Dedifferentiated amniotic fluid mesenchymal stem cell (primary cell): Measurements from ENCODE around the gene SLC29A4.
"Not testable (repeated sequence)": the region's sequence is repeated elsewhere in the genome, so short reads cannot be mapped to it uniquely, and the experiment has no call there.

Experiments used
- DNase-seq: peaks from one replicate; pipeline ENCODE4 v3.0.0-alpha.2; 2016; ENCODE audit errors: extremely low spot score

Gene SLC29A4

GRCh38 chr7:5296015-5296610, 13.4 kb downstream of the SLC29A4 start:
- no peak for DNase-seq

GRCh38 chr7:5296611-5297226, 14.0 kb downstream of the SLC29A4 start:
- DNase-seq, result no peak

- no peak for DNase-seq
Measured at GRCh38 chr7:5300366-5300765, 17.6 kb downstream of the SLC29A4 start.

- no peak for DNase-seq
Measured at GRCh38 chr7:5302577-5302976, 19.8 kb downstream of the SLC29A4 start.

- DNase-seq, result no peak
Measured at GRCh38 chr7:5303061-5303460, 20.3 kb downstream of the SLC29A4 start.

GRCh38 chr7:5303591-5304505, 21.1 kb downstream of the SLC29A4 start:
- no peak for DNase-seq

- DNase-seq, result not testable (repeated sequence)
Measured at GRCh38 chr7:5305050-5305449, 22.3 kb downstream of the SLC29A4 start.

GRCh38 chr7:5307221-5308142, 24.7 kb downstream of the SLC29A4 start:
- not testable (repeated sequence) for DNase-seq

- no peak for DNase-seq
Measured at GRCh38 chr7:5309146-5309545, 26.4 kb downstream of the SLC29A4 start.

- DNase-seq, result no peak
Measured at GRCh38 chr7:5310822-5311405, 28.2 kb downstream of the SLC29A4 start.

GRCh38 chr7:5312276-5313070, 29.7 kb downstream of the SLC29A4 start:
- DNase-seq, result not testable (repeated sequence)

- not testable (repeated sequence) for DNase-seq
Measured at GRCh38 chr7:5313076-5313885, 30.5 kb downstream of the SLC29A4 start.

GRCh38 chr7:5314864-5315263, 32.1 kb downstream of the SLC29A4 start:
- no peak for DNase-seq

- no peak for DNase-seq
Measured at GRCh38 chr7:5315761-5316160, 33.0 kb downstream of the SLC29A4 start.

- DNase-seq, result not testable (repeated sequence)
Measured at GRCh38 chr7:5318613-5319012, 35.9 kb downstream of the SLC29A4 start.

GRCh38 chr7:5320391-5320790, 37.6 kb downstream of the SLC29A4 start:
- no peak for DNase-seq

GRCh38 chr7:5320802-5321396, 38.2 kb downstream of the SLC29A4 start:
- DNase-seq, result no peak

- no peak for DNase-seq
Measured at GRCh38 chr7:5322621-5323410, 40.1 kb downstream of the SLC29A4 start.
